ENCODE data around the gene GPR4.

GRCh38 chr19:45613926-45614725 lies 12.1 kb upstream of the GPR4 start:
- TF ChIP-seq ZFP30 (CRISPR knock-in tag; IDR thresholded peaks at IDR 0.05): no peak
- TF ChIP-seq ZNF565 (CRISPR knock-in tag; conservative IDR thresholded peaks at IDR 0.05; ENCODE audit: low read depth): no peak
- TF ChIP-seq ARNTL (CRISPR knock-in tag; IDR thresholded peaks at IDR 0.05; ENCODE audit: borderline replicate concordance, low read depth): no peak
- TF ChIP-seq CREB5 (CRISPR knock-in tag; IDR thresholded peaks at IDR 0.05; ENCODE audit: low read depth): no peak
- no peak for TF ChIP-seq PPARA (CRISPR knock-in tag; IDR thresholded peaks at IDR 0.05; ENCODE audit: borderline replicate concordance)
- no peak for TF ChIP-seq CSRNP3 (CRISPR knock-in tag; IDR thresholded peaks at IDR 0.05)
- no peak for TF ChIP-seq OSR1 (CRISPR knock-in tag; IDR thresholded peaks at IDR 0.05)
- no peak for TF ChIP-seq ZNF8 (CRISPR knock-in tag; IDR thresholded peaks at IDR 0.05)
- TF ChIP-seq CSDC2 (CRISPR knock-in tag; IDR thresholded peaks at IDR 0.05): no peak
- no peak for TF ChIP-seq POU6F1 (CRISPR knock-in tag; IDR thresholded peaks at IDR 0.05; ENCODE audit: borderline replicate concordance, low read depth)
- TF ChIP-seq ESRRG (CRISPR knock-in tag; IDR thresholded peaks at IDR 0.05): no peak
- no peak for TF ChIP-seq PATZ1 (CRISPR knock-in tag; IDR thresholded peaks at IDR 0.05; ENCODE audit: borderline replicate concordance)
- TF ChIP-seq BACH2 (CRISPR knock-in tag; IDR thresholded peaks at IDR 0.05; ENCODE audit: borderline replicate concordance): no peak

Data from SK-N-SH treated with all-trans-retinoic acid at 6 μM for 48 hours (cell line).